ENCODE results near the gene ANKS6. TPM values are rescaled to one million over a fixed set of nuclear protein-coding genes. Genes with fewer than 3 reads are reported as not detected.

ANKS6 gene
- total RNA-seq, 4 donors from 2014 or later = 15.8 to 31.4 (median 23.6) TPM

- Histone ChIP-seq H3K4me3 (no peak overlapping the region), H3K36me3 (peaks cover 4 to 25% (median 19%) of the 10 kb centered on the region in 4 donors), H3K27me3 (no peaks in the 10 kb centered on the region), H3K27ac (replicated peaks in 1 of 4) (peak overlapping the region; percentile 41 to 58 (median 44)), H3K9me3 (no peaks in the 10 kb centered on the region), H3K4me1 (peaks cover 10 to 52% (median 37%) of the 10 kb centered on the region in 4 donors)
- intact Hi-C loops (cut with DNase I) = loop anchor here (10.0 kb wide), 1 partner anchor 867 kb away; the partner anchor contains the start of gene TRMO
- TF ChIP-seq POLR2A (IDR thresholded peaks at IDR 0.05; ENCODE audit: low read depth) (no peak), EP300 (IDR thresholded peaks at IDR 0.05) (no peak), POLR2AphosphoS5 (IDR thresholded peaks at IDR 0.05) (no peak), CTCF (IDR thresholded peaks at IDR 0.05) (no peak)
- no peak for DNase-seq (ENCODE audit: extremely low spot score)
- 81% methylated on average over 18 of the region's 18 CpGs for WGBS
These were observed 4.5 kb downstream of the ANKS6 start for GRCh38 chr9:98791608-98792490.

GRCh38 chr9:98790842-98791607, 5.3 kb downstream of the ANKS6 start:
- intact Hi-C loops (cut with DNase I) = loop anchor here (10.0 kb wide), 1 partner anchor 866 kb away; the partner anchor contains the start of gene TRMO

GRCh38 chr9:98790134-98790841, 6.1 kb downstream of the ANKS6 start:
- Histone ChIP-seq H3K4me1 (peaks cover 5 to 42% (median 28%) of the 10 kb centered on the region in 4 donors), H3K9me3 (no peaks in the 10 kb centered on the region), H3K27me3 (no peaks in the 10 kb centered on the region), H3K4me3 (no peak overlapping the region), H3K27ac (replicated peaks in 1 of 4) (no peak overlapping the region), H3K36me3 (peaks cover 4 to 30% (median 21%) of the 10 kb centered on the region in 4 donors)
- no peak for TF ChIP-seq POLR2A (IDR thresholded peaks at IDR 0.05; ENCODE audit: low read depth)
- TF ChIP-seq CTCF (IDR thresholded peaks at IDR 0.05) = no peak
- TF ChIP-seq POLR2AphosphoS5 (IDR thresholded peaks at IDR 0.05) = no peak
- no peak for TF ChIP-seq EP300 (IDR thresholded peaks at IDR 0.05)
- WGBS = 93% methylated on average over 6 of the region's 25 CpGs
- DNase-seq (ENCODE audit: extremely low spot score) = no peak
- intact Hi-C loops (cut with DNase I) = loop anchor here (10.0 kb wide), 1 partner anchor 865 kb away; the partner anchor contains the start of gene TRMO

More at GRCh38 chr9:98790842-98791607, 5.3 kb downstream of the ANKS6 start:
- no peak overlapping the region for H3K4me3 ChIP-seq
- 58% methylated on average over 10 of the region's 10 CpGs for WGBS
- peaks cover 4 to 25% (median 19%) of the 10 kb centered on the region in 4 donors for H3K36me3 ChIP-seq
- no peaks in the 10 kb centered on the region for H3K9me3 ChIP-seq
- TF ChIP-seq CTCF (IDR thresholded peaks at IDR 0.05) (peak in 2 of 3 experiments; percentile 99), POLR2AphosphoS5 (IDR thresholded peaks at IDR 0.05) (peak; percentile 71 to 88), POLR2A (IDR thresholded peaks at IDR 0.05; ENCODE audit: low read depth) (no peak), EP300 (IDR thresholded peaks at IDR 0.05) (no peak)
- H3K4me1 ChIP-seq = peaks cover 10 to 49% (median 34%) of the 10 kb centered on the region in 4 donors
- no peaks in the 10 kb centered on the region for H3K27me3 ChIP-seq
- H3K27ac ChIP-seq (replicated peaks in 1 of 4) = peak overlapping the region; percentile 41 to 58 (median 44)
- peak; percentile 95 for DNase-seq (ENCODE audit: extremely low spot score)

GRCh38 chr9:98789483-98790133, 6.7 kb downstream of the ANKS6 start:
- Histone ChIP-seq H3K27ac (replicated peaks in 1 of 4) (no peak overlapping the region), H3K4me3 (no peak overlapping the region)
- intact Hi-C loops (cut with DNase I) = loop anchor here (10.0 kb wide), 1 partner anchor 865 kb away; the partner anchor contains the start of gene TRMO

More at GRCh38 chr9:98789483-98790133, 6.7 kb downstream of the ANKS6 start:
- TF ChIP-seq CTCF (IDR thresholded peaks at IDR 0.05) (no peak), POLR2AphosphoS5 (IDR thresholded peaks at IDR 0.05) (no peak), POLR2A (IDR thresholded peaks at IDR 0.05; ENCODE audit: low read depth) (no peak), EP300 (IDR thresholded peaks at IDR 0.05) (no peak)
- no peak for DNase-seq (ENCODE audit: extremely low spot score)
- Histone ChIP-seq H3K36me3 (peaks cover 4 to 31% (median 21%) of the 10 kb centered on the region in 4 donors), H3K9me3 (no peaks in the 10 kb centered on the region), H3K4me1 (peaks cover 3 to 35% (median 21%) of the 10 kb centered on the region in 4 donors), H3K27me3 (no peaks in the 10 kb centered on the region)
- WGBS = 86% methylated on average over 2 of the region's 5 CpGs

Data from esophagus muscularis mucosa (tissue), 4 donors.